ENCODE results near the gene HOXB6. TPM values are rescaled to one million over a fixed set of nuclear protein-coding genes. Genes with fewer than 3 reads are reported as not detected.

HOXB6 gene
- total RNA-seq, 1 experiment from 2014 or later = 64.8 TPM

DNA sequence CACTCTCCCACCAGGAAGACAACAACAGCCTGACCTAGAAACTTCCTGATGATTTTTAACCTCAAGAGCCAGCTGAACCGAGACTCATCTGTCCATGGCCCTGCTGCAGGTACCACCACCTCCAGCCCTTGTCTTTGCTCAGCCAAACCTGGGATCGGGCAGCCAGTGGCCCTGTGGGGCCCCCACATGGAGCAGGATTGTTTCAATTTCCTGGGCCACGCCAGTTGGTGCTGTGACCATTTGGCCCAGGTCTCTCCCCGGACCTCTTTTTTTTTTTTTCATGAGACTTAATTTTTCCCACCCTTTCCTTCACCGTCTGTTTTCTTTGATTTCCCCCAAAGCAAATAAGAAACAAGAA is 51.6 kb downstream of the HOXB6 start:
- RAD21 ChIA-PET (ENCODE audit: low non-redundant PET in 1 of 2, low total read pairs in 2 of 2, uncharacterized antibody in 2 of 2, unreplicated experiment in 2 of 2) = no interaction called here
- DNase-seq (ENCODE audit: low read depth, low spot score) = no peak
- Histone ChIP-seq H3K79me2 (ENCODE audit: insufficient read depth, low read length) (no peaks in the 10 kb centered on the region), H4K20me1 (ENCODE audit: insufficient read depth) (no peaks in the 10 kb centered on the region), H3K27ac (ENCODE audit: low read depth, low read length) (no peak overlapping the region), H3K4me1 (ENCODE audit: control insufficient read depth in 1 of 2, insufficient read depth in 2 of 2, low read length in 2 of 2) (peaks cover 0 to 4% of the 10 kb centered on the region in 2 experiments; a peak in 1 of 4 replicates), H3K4me3 (replicated peaks in 1 of 2; ENCODE audit: low read depth in 1 of 2, low read length in 2 of 2) (no peak overlapping the region), H3K9me3 (ENCODE audit: control insufficient read depth in 1 of 2, insufficient read depth in 1 of 2, low read depth in 1 of 2, low read length in 2 of 2) (no peaks in the 10 kb centered on the region), H3K9ac (ENCODE audit: low read length) (no peak overlapping the region), H2AFZ (ENCODE audit: low read depth, low read length, poor library complexity, severe bottlenecking) (no peak overlapping the region), H3K4me2 (ENCODE audit: low read length) (no peak overlapping the region), H3K27me3 (ENCODE audit: insufficient read depth, low read length) (no peaks in the 10 kb centered on the region), H3K9me2 (ENCODE audit: insufficient read depth) (no peaks in the 10 kb centered on the region), H3K36me3 (ENCODE audit: control insufficient read depth in 1 of 2, insufficient read depth in 2 of 2, low read length in 2 of 2) (peaks cover 0 to 4% of the 10 kb centered on the region in 2 experiments; a peak in 1 of 4 replicates)
- POLR2A ChIA-PET = no interaction called here
- intact Hi-C loops (cut with micrococcal nuclease) = no loop called here
- CTCF ChIA-PET = no interaction called here
- BruUV-seq (replicated peaks) = no TSS peak
- no peak for TF ChIP-seq CEBPB (IDR thresholded peaks at IDR 0.05; ENCODE audit: low read depth)
- TF ChIP-seq YY1 (IDR thresholded peaks at IDR 0.05; ENCODE audit: extremely low read depth, insufficient replicate concordance, low read depth, low read length) = no peak
- no peak for TF ChIP-seq JUND (IDR thresholded peaks at IDR 0.05)
- TF ChIP-seq CBX3 (IDR thresholded peaks at IDR 0.05; ENCODE audit: low read depth) = no peak
- no peak for TF ChIP-seq SIN3A (IDR thresholded peaks at IDR 0.05; ENCODE audit: low read depth)
- ATAC-seq = no peak

DNA sequence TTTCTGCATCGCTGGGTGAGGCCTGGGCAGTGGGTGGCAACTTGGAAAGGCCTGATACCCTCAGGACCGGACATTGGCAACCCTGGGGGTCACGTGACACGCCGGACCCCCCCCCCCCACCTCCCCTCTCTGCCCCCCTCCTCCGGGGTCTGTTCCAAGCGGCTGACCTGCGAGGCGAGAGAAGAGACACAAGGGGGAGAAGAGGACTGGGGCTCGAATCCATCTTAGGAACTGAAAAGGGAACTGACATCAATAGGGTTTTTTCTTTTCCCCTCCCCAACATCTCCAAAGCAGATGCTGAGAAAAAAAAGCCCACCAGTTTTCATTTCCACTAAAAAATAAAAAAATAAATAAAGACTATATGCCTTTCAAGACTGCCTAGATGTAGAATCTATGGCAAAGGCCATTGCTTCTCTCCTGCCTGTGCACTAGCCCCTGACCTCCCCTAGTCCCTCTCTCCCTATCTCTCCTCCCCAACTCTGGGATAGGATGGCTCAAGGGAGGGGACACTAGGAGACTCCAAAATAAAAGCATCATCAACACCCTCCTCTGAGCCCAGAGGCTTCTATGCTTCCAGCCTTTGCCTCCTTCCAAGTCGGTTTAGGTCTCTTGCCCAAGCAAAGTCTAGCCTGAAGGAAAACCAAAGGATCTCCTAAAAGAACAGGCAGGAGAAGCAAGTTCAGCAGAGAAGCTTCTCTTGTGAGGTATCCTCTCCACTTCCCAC is 52.2 kb downstream of the HOXB6 start:
- no peaks in the 10 kb centered on the region for H4K20me1 ChIP-seq (ENCODE audit: insufficient read depth)
- H3K79me2 ChIP-seq (ENCODE audit: insufficient read depth, low read length) = no peaks in the 10 kb centered on the region
- ATAC-seq = no peak
- H3K4me2 ChIP-seq (ENCODE audit: low read length) = no peak overlapping the region
- DNase-seq (ENCODE audit: low read depth, low spot score) = no peak
- no peaks in the 10 kb centered on the region for H3K27me3 ChIP-seq (ENCODE audit: insufficient read depth, low read length)
- H3K9me3 ChIP-seq (ENCODE audit: control insufficient read depth in 1 of 2, insufficient read depth in 1 of 2, low read depth in 1 of 2, low read length in 2 of 2) = no peaks in the 10 kb centered on the region
- no peak overlapping the region for H3K4me3 ChIP-seq (replicated peaks in 1 of 2; ENCODE audit: low read depth in 1 of 2, low read length in 2 of 2)
- BruUV-seq (replicated peaks) = no TSS peak
- ChIA-PET CTCF (no interaction called here), RAD21 (ENCODE audit: low non-redundant PET in 1 of 2, low total read pairs in 2 of 2, uncharacterized antibody in 2 of 2, unreplicated experiment in 2 of 2) (no interaction called here), POLR2A (no interaction called here)
- peaks cover 0 to 4% of the 10 kb centered on the region in 2 experiments; a peak in 1 of 4 replicates for H3K36me3 ChIP-seq (ENCODE audit: control insufficient read depth in 1 of 2, insufficient read depth in 2 of 2, low read length in 2 of 2)
- H3K4me1 ChIP-seq (ENCODE audit: control insufficient read depth in 1 of 2, insufficient read depth in 2 of 2, low read length in 2 of 2) = peaks cover 0 to 4% of the 10 kb centered on the region in 2 experiments; a peak in 1 of 4 replicates
- H3K9me2 ChIP-seq (ENCODE audit: insufficient read depth) = no peaks in the 10 kb centered on the region
- H2AFZ ChIP-seq (ENCODE audit: low read depth, low read length, poor library complexity, severe bottlenecking) = no peak overlapping the region
- no peak overlapping the region for H3K27ac ChIP-seq (ENCODE audit: low read depth, low read length)
- no peak overlapping the region for H3K9ac ChIP-seq (ENCODE audit: low read length)
- intact Hi-C loops (cut with micrococcal nuclease) = no loop called here
- TF ChIP-seq, protein P1, sequence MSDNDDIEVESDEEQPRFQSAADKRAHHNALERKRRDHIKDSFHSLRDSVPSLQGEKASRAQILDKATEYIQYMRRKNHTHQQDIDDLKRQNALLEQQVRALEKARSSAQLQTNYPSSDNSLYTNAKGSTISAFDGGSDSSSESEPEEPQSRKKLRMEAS (IDR thresholded peaks at IDR 0.05) = no peak
- TF ChIP-seq TCF7L2 (IDR thresholded peaks at IDR 0.05; ENCODE audit: borderline replicate concordance, extremely low read depth, insufficient read depth, insufficient read length) = no peak
- no peak for TF ChIP-seq YY1 (IDR thresholded peaks at IDR 0.05; ENCODE audit: extremely low read depth, insufficient replicate concordance, low read depth, low read length)
- no peak for TF ChIP-seq ZFX (IDR thresholded peaks at IDR 0.05)
- no peak for TF ChIP-seq POLR2AphosphoS5 (IDR thresholded peaks at IDR 0.05; ENCODE audit: low read depth, low read length)
- no peak for TF ChIP-seq CBX3 (IDR thresholded peaks at IDR 0.05; ENCODE audit: low read depth)
- TF ChIP-seq, protein P2, sequence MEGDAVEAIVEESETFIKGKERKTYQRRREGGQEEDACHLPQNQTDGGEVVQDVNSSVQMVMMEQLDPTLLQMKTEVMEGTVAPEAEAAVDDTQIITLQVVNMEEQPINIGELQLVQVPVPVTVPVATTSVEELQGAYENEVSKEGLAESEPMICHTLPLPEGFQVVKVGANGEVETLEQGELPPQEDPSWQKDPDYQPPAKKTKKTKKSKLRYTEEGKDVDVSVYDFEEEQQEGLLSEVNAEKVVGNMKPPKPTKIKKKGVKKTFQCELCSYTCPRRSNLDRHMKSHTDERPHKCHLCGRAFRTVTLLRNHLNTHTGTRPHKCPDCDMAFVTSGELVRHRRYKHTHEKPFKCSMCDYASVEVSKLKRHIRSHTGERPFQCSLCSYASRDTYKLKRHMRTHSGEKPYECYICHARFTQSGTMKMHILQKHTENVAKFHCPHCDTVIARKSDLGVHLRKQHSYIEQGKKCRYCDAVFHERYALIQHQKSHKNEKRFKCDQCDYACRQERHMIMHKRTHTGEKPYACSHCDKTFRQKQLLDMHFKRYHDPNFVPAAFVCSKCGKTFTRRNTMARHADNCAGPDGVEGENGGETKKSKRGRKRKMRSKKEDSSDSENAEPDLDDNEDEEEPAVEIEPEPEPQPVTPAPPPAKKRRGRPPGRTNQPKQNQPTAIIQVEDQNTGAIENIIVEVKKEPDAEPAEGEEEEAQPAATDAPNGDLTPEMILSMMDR (IDR thresholded peaks at IDR 0.05 in 2 of 3, conservative IDR thresholded peaks at IDR 0.05 in 1 of 3; ENCODE audit: borderline replicate concordance in 1 of 3, insufficient read depth in 1 of 3, low read depth in 2 of 3, low read length in 2 of 3) = no peak
- TF ChIP-seq, protein P3, sequence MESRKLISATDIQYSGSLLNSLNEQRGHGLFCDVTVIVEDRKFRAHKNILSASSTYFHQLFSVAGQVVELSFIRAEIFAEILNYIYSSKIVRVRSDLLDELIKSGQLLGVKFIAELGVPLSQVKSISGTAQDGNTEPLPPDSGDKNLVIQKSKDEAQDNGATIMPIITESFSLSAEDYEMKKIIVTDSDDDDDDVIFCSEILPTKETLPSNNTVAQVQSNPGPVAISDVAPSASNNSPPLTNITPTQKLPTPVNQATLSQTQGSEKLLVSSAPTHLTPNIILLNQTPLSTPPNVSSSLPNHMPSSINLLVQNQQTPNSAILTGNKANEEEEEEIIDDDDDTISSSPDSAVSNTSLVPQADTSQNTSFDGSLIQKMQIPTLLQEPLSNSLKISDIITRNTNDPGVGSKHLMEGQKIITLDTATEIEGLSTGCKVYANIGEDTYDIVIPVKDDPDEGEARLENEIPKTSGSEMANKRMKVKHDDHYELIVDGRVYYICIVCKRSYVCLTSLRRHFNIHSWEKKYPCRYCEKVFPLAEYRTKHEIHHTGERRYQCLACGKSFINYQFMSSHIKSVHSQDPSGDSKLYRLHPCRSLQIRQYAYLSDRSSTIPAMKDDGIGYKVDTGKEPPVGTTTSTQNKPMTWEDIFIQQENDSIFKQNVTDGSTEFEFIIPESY (IDR thresholded peaks at IDR 0.05; ENCODE audit: extremely low read depth, insufficient replicate concordance, low read length) = no peak
- TF ChIP-seq EZH2phosphoT487 (IDR thresholded peaks at IDR 0.05; ENCODE audit: borderline replicate concordance) = no peak
- TF ChIP-seq SIN3A (IDR thresholded peaks at IDR 0.05; ENCODE audit: low read depth) = no peak
- TF ChIP-seq CEBPB (IDR thresholded peaks at IDR 0.05; ENCODE audit: low read depth) = no peak
- no peak for TF ChIP-seq POLR2A (IDR thresholded peaks at IDR 0.05; ENCODE audit: borderline replicate concordance, extremely low read depth, insufficient read depth, insufficient read length)
- TF ChIP-seq RAD21 (IDR thresholded peaks at IDR 0.05; ENCODE audit: low read depth) = no peak
- TF ChIP-seq JUND (IDR thresholded peaks at IDR 0.05) = no peak
- no peak for TF ChIP-seq EGR1 (IDR thresholded peaks at IDR 0.05; ENCODE audit: low read depth)
- TF ChIP-seq ZNF274 (IDR thresholded peaks at IDR 0.05; ENCODE audit: low read depth, low read length) = no peak
